CD4-positive, CD25-positive, alpha-beta regulatory T cell (primary cell): Measurements from ENCODE around the gene SH3BP5L. TPM values are rescaled to one million over a fixed set of nuclear protein-coding genes. Genes with fewer than 3 reads are reported as not detected.

ENCODE experiments used
- ATAC-seq, 2 donors: fragments of 150-1000 bp; cut with Tn5 transposase; one replicate each; pipeline ENCODE4 v1.10.0; 2021; ENCODE audit warnings: low read depth in 2 of 2, moderate number of reproducible peaks in 2 of 2, moderate library complexity in 1 of 2
- DNase-seq, 3 donors: peaks; one replicate each; pipeline versions ENCODE4 v3.0.0 to v3.0.0-alpha.2; 2012 to 2022; ENCODE audit warnings: mixed read lengths in 1 of 3
- H3K27ac ChIP-seq: one replicate; pipeline ENCODE4 v1.7.0; 2013; ENCODE audit warnings: mild to moderate bottlenecking, low read length; ENCODE audit not compliant: insufficient read depth, poor library complexity, severe bottlenecking
- H3K27me3 ChIP-seq: one replicate; pipeline ENCODE4 v1.7.0; 2013; ENCODE audit warnings: low read length; ENCODE audit not compliant: control insufficient read depth, insufficient read depth
- H3K36me3 ChIP-seq: one replicate; pipeline ENCODE4 v1.7.0; 2013; ENCODE audit warnings: mild to moderate bottlenecking, low read length, moderate library complexity; ENCODE audit not compliant: control insufficient read depth, insufficient read depth
- H3K4me1 ChIP-seq: 2 replicates; pipeline ENCODE4 v1.7.0; 2013; ENCODE audit warnings: mild to moderate bottlenecking, low read length; ENCODE audit not compliant: insufficient read depth, control insufficient read depth, poor library complexity, severe bottlenecking
- H3K4me3 ChIP-seq: one replicate; pipeline ENCODE4 v1.7.0; 2013; ENCODE audit warnings: low read depth, mild to moderate bottlenecking, low read length, moderate library complexity
- H3K9me3 ChIP-seq, 2 experiments: 1 replicate in 1 of 2; 2 replicates in 1 of 2; pipeline ENCODE4 v1.7.0; 2013; ENCODE audit warnings: low read length in 2 of 2, mild to moderate bottlenecking in 1 of 2, moderate library complexity in 1 of 2; ENCODE audit not compliant: control insufficient read depth in 2 of 2
- H3K27ac Mint-ChIP-seq, 3 donors: one replicate each; pipeline ENCODE4 v1.8.0; 2020 to 2022; ENCODE audit warnings: mild to moderate bottlenecking in 3 of 3, mixed read lengths in 3 of 3, moderate library complexity in 2 of 3
- H3K27me3 Mint-ChIP-seq: one replicate; pipeline ENCODE4 v1.8.0; 2022; ENCODE audit warnings: mild to moderate bottlenecking, mixed read lengths
- H3K36me3 Mint-ChIP-seq: one replicate; pipeline ENCODE4 v1.8.0; 2020; ENCODE audit warnings: mixed read lengths
- H3K4me1 Mint-ChIP-seq, 4 donors: one replicate each; pipeline ENCODE4 v1.8.0; 2020 to 2022; ENCODE audit warnings: mixed read lengths in 4 of 4, mild to moderate bottlenecking in 1 of 4
- H3K4me3 Mint-ChIP-seq, 4 donors: one replicate each; pipeline ENCODE4 v1.8.0; 2020 to 2022; ENCODE audit warnings: mild to moderate bottlenecking in 4 of 4, mixed read lengths in 4 of 4, moderate library complexity in 3 of 4
- H3K9me3 Mint-ChIP-seq, 7 donors: one replicate each; pipeline ENCODE4 v1.8.0; 2020 to 2022; ENCODE audit warnings: mixed read lengths in 7 of 7, mild to moderate bottlenecking in 3 of 7, moderate library complexity in 2 of 7
- polyA plus RNA-seq, 4 donors: library from polyadenylated mRNA; unstranded; fragments of 300-500 nt; fragmentation: Illumina TruSeq; gene quantifications; one replicate each; pipeline ENCODE4 v1.2.3, GENCODE V29; 2021
- total RNA-seq: library from RNA; stranded (reverse); gene quantifications from one replicate; pipeline ENCODE4 v1.2.3, GENCODE V29; 2022

The SH3BP5L gene
- total and polyA plus RNA-seq, 5 donors from 2014 or later = 2.2 to 18.3 (median 5.0) TPM

GRCh38 chr1:248782416-248783141, 43.1 kb downstream of the SH3BP5L start:
- H3K27me3 ChIP-seq = no peaks in the 10 kb centered on the region
- Mint-ChIP-seq H3K4me1 (no peaks in the 10 kb centered on the region), H3K9me3 (peaks cover 0 to 16% (median 5%) of the 10 kb centered on the region in 7 donors), H3K36me3 (no peaks in the 10 kb centered on the region), H3K27ac (no peak overlapping the region), H3K27me3 (peaks cover 14% of the 10 kb centered on the region), H3K4me3 (no peak overlapping the region)
- no peaks in the 10 kb centered on the region for H3K36me3 ChIP-seq
- ATAC-seq (no peak), DNase-seq (no peak)
- H3K4me3 ChIP-seq = no peak overlapping the region
- no peak overlapping the region for H3K27ac ChIP-seq
- H3K9me3 ChIP-seq = peaks cover 2 to 4% of the 10 kb centered on the region in 2 experiments
- no peaks in the 10 kb centered on the region for H3K4me1 ChIP-seq

GRCh38 chr1:248779350-248779749, 46.4 kb downstream of the SH3BP5L start:
- Mint-ChIP-seq H3K36me3 (no peaks in the 10 kb centered on the region), H3K4me3 (no peak overlapping the region), H3K9me3 (peaks cover 0 to 27% (median 6%) of the 10 kb centered on the region in 7 donors), H3K27me3 (peaks cover 11% of the 10 kb centered on the region), H3K27ac (no peak overlapping the region), H3K4me1 (no peaks in the 10 kb centered on the region)
- H3K9me3 ChIP-seq = peaks cover 3 to 4% of the 10 kb centered on the region in 2 experiments
- no peaks in the 10 kb centered on the region for H3K4me1 ChIP-seq
- no peak for ATAC-seq
- H3K36me3 ChIP-seq = no peaks in the 10 kb centered on the region
- no peak overlapping the region for H3K4me3 ChIP-seq
- no peak overlapping the region for H3K27ac ChIP-seq
- no peak for DNase-seq
- no peaks in the 10 kb centered on the region for H3K27me3 ChIP-seq

- Histone ChIP-seq H3K27ac (no peak overlapping the region), H3K36me3 (no peaks in the 10 kb centered on the region), H3K27me3 (no peaks in the 10 kb centered on the region), H3K4me1 (no peaks in the 10 kb centered on the region), H3K9me3 (peaks cover 3 to 4% of the 10 kb centered on the region in 2 experiments), H3K4me3 (no peak overlapping the region)
- no peaks in the 10 kb centered on the region for H3K36me3 Mint-ChIP-seq
- H3K27me3 Mint-ChIP-seq = peaks cover 11% of the 10 kb centered on the region
- DNase-seq = no peak
- peaks cover 0 to 27% (median 6%) of the 10 kb centered on the region in 7 donors for H3K9me3 Mint-ChIP-seq
- no peaks in the 10 kb centered on the region for H3K4me1 Mint-ChIP-seq
- H3K4me3 Mint-ChIP-seq = no peak overlapping the region
- ATAC-seq = no peak
- no peak overlapping the region for H3K27ac Mint-ChIP-seq
Measured at GRCh38 chr1:248778906-248779305, 46.8 kb downstream of the SH3BP5L start.

GRCh38 chr1:248776991-248777390, 48.7 kb downstream of the SH3BP5L start:
- no peak for ATAC-seq
- Mint-ChIP-seq H3K4me1 (no peaks in the 10 kb centered on the region), H3K36me3 (no peaks in the 10 kb centered on the region), H3K9me3 (peaks cover 0 to 27% (median 6%) of the 10 kb centered on the region in 7 donors), H3K27ac (no peak overlapping the region), H3K4me3 (no peak overlapping the region), H3K27me3 (peaks cover 6% of the 10 kb centered on the region)
- H3K27ac ChIP-seq = no peak overlapping the region
- no peaks in the 10 kb centered on the region for H3K4me1 ChIP-seq
- DNase-seq = no peak
- peaks cover 3 to 4% of the 10 kb centered on the region in 2 experiments for H3K9me3 ChIP-seq
- no peak overlapping the region for H3K4me3 ChIP-seq
- no peaks in the 10 kb centered on the region for H3K27me3 ChIP-seq
- H3K36me3 ChIP-seq = no peaks in the 10 kb centered on the region

DNA sequence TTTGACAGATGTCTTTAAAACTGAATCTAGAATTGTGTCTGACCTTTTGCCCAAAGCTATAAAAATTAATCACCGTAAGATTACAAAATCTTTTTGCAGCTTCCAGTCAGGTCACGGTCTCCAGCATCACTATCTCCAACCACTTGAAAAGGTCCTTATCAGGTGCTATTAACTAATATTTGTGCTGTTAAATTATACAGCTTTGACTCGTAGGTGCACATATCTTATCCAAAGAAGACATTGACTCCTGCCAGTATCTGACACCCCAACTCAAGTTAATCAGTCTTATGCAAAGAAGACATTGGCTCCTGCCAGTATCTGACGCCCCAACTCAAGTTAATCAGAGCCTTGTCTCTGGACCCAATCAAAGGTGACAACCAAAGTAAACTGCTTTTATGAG, 50.3 kb downstream of the SH3BP5L start:
- ATAC-seq (no peak), DNase-seq (no peak)
- Histone ChIP-seq H3K4me3 (no peak overlapping the region), H3K36me3 (no peaks in the 10 kb centered on the region), H3K27me3 (no peaks in the 10 kb centered on the region), H3K9me3 (peaks cover 0 to 2% of the 10 kb centered on the region in 2 experiments), H3K27ac (no peak overlapping the region), H3K4me1 (no peaks in the 10 kb centered on the region)
- peaks cover 0 to 20% (median 4%) of the 10 kb centered on the region in 7 donors for H3K9me3 Mint-ChIP-seq
- H3K4me3 Mint-ChIP-seq = no peak overlapping the region
- H3K27me3 Mint-ChIP-seq = no peaks in the 10 kb centered on the region
- no peaks in the 10 kb centered on the region for H3K36me3 Mint-ChIP-seq
- no peak overlapping the region for H3K27ac Mint-ChIP-seq
- no peaks in the 10 kb centered on the region for H3K4me1 Mint-ChIP-seq

Other genes starting within 250 kb of the SH3BP5L start
- not detected for gene OR2T10, start 228.2 kb downstream of the SH3BP5L start, total RNA-seq
- not detected for gene OR2T10, start 228.2 kb downstream of the SH3BP5L start, polyA plus RNA-seq
- gene OR2T11, start 190.8 kb downstream of the SH3BP5L start, total RNA-seq = not detected
- gene OR2T11, start 190.8 kb downstream of the SH3BP5L start, polyA plus RNA-seq = not detected
- gene OR2T35, start 180.6 kb downstream of the SH3BP5L start, total RNA-seq = not detected
- not detected for gene OR2T35, start 180.6 kb downstream of the SH3BP5L start, polyA plus RNA-seq
- not detected for gene OR2T27, start 170.4 kb downstream of the SH3BP5L start, total RNA-seq
- gene OR2T27, start 170.4 kb downstream of the SH3BP5L start, polyA plus RNA-seq = not detected
- not detected for gene OR14I1, start 123.1 kb downstream of the SH3BP5L start, total RNA-seq
- not detected for gene OR14I1, start 123.1 kb downstream of the SH3BP5L start, polyA plus RNA-seq
- not detected for gene LYPD8, start 70.2 kb downstream of the SH3BP5L start, total RNA-seq
- under 1 TPM in 1 of 4 donors, not detected in 3; 0.22 TPM for gene LYPD8, start 70.2 kb downstream of the SH3BP5L start, polyA plus RNA-seq
- 39.1 TPM for gene ZNF672, start 12.3 kb upstream of the SH3BP5L start, total RNA-seq
- 10 to 100 TPM; 24.8 to 33.3 (median 27.5) TPM for gene ZNF672, start 12.3 kb upstream of the SH3BP5L start, polyA plus RNA-seq
- 50.6 TPM for gene ZNF692, start 33.2 kb upstream of the SH3BP5L start, total RNA-seq
- gene ZNF692, start 33.2 kb upstream of the SH3BP5L start, polyA plus RNA-seq = 1 to 10 TPM; 6.0 to 9.8 (median 7.2) TPM
- 3.2 TPM for gene PGBD2, start 80.3 kb upstream of the SH3BP5L start, total RNA-seq
- gene PGBD2, start 80.3 kb upstream of the SH3BP5L start, polyA plus RNA-seq = 10 to 100 TPM in 1 of 4 donors, 1 to 10 TPM in 3; 7.2 to 10.8 (median 8.3) TPM